Astrocyte (in vitro differentiated cells and primary cell): ENCODE results near the gene ANKHD1. TPM values are rescaled to one million over a fixed set of nuclear protein-coding genes. Genes with fewer than 3 reads are reported as not detected.

Source experiments
- DNase-seq: peaks from one replicate; pipeline ENCODE4 v3.0.0-alpha.2; 2010; ENCODE audit warnings: low read depth
- FAIRE-seq: peaks from 2 replicates; lab custom pipeline; 2011; peaks lifted over from hg19 to GRCh38; lab: Jason Lieb, UNC
- H2AFZ ChIP-seq: 2 replicates; pipeline ENCODE4 v1.6.0; 2012; ENCODE audit warnings: low read depth, low read length, inconsistent platforms
- H3K27ac ChIP-seq: 2 replicates; pipeline ENCODE4 v1.5.1; 2011; ENCODE audit warnings: low read depth, low read length, inconsistent platforms
- H3K27me3 ChIP-seq: 2 replicates; pipeline ENCODE4 v1.6.0; 2011; ENCODE audit warnings: low read length, inconsistent platforms; ENCODE audit not compliant: insufficient read depth
- H3K36me3 ChIP-seq: 2 replicates; pipeline ENCODE4 v1.5.1; 2011; ENCODE audit warnings: low read length, inconsistent platforms; ENCODE audit not compliant: insufficient read depth
- H3K4me1 ChIP-seq: 2 replicates; pipeline ENCODE4 v1.5.1; 2011; ENCODE audit warnings: low read length, inconsistent platforms; ENCODE audit not compliant: insufficient read depth
- H3K4me2 ChIP-seq: 2 replicates; pipeline ENCODE4 v1.6.0; 2012; ENCODE audit warnings: low read length, inconsistent platforms
- H3K4me3 ChIP-seq: 2 replicates; pipeline ENCODE4 v1.5.1; 2011; ENCODE audit warnings: low read depth, mild to moderate bottlenecking, low read length, inconsistent platforms; ENCODE audit not compliant: insufficient read depth
- H3K79me2 ChIP-seq: 2 replicates; pipeline ENCODE4 v1.6.0; 2012; ENCODE audit warnings: mild to moderate bottlenecking, low read length, inconsistent platforms; ENCODE audit not compliant: insufficient read depth
- H3K9ac ChIP-seq: 2 replicates; pipeline ENCODE4 v1.6.0; 2012; ENCODE audit warnings: mild to moderate bottlenecking, low read length, inconsistent platforms
- H3K9me3 ChIP-seq: 2 replicates; pipeline ENCODE4 v1.5.1; 2012; ENCODE audit warnings: low read depth, mild to moderate bottlenecking, low read length, inconsistent platforms; ENCODE audit not compliant: insufficient read depth
- H4K20me1 ChIP-seq: 2 replicates; pipeline ENCODE4 v1.6.0; 2012; ENCODE audit warnings: low read length, inconsistent platforms; ENCODE audit not compliant: insufficient read depth
- H3K27ac Mint-ChIP-seq: one replicate; pipeline ENCODE4 v1.8.0; 2021; ENCODE audit warnings: mild to moderate bottlenecking, mixed read lengths; ENCODE audit not compliant: unreplicated experiment
- H3K27me3 Mint-ChIP-seq: one replicate; pipeline ENCODE4 v1.8.0; 2021; ENCODE audit warnings: low read depth, mixed read lengths; ENCODE audit not compliant: unreplicated experiment
- H3K36me3 Mint-ChIP-seq: one replicate; pipeline ENCODE4 v1.8.0; 2021; ENCODE audit warnings: low read depth, mixed read lengths; ENCODE audit not compliant: unreplicated experiment
- H3K4me1 Mint-ChIP-seq: one replicate; pipeline ENCODE4 v1.8.0; 2021; ENCODE audit warnings: low read depth, mixed read lengths; ENCODE audit not compliant: unreplicated experiment
- H3K4me3 Mint-ChIP-seq: one replicate; pipeline ENCODE4 v1.8.0; 2021; ENCODE audit warnings: mild to moderate bottlenecking, moderate library complexity, mixed read lengths; ENCODE audit not compliant: unreplicated experiment
- H3K9me3 Mint-ChIP-seq: one replicate; pipeline ENCODE4 v1.8.0; 2021; ENCODE audit warnings: mild to moderate bottlenecking, mixed read lengths; ENCODE audit not compliant: unreplicated experiment
- EZH2 ChIP-seq: IDR thresholded peaks from 2 replicates; pipeline ENCODE4 v1.6.1; 2012; ENCODE audit warnings: mild to moderate bottlenecking, low read length, inconsistent platforms; ENCODE audit not compliant: insufficient read depth
- total RNA-seq: library from RNA; stranded (reverse); gene quantifications from 2 replicates; pipeline ENCODE4 v1.2.1, GENCODE V29; 2021
- TF ChIP-seq, protein P1 (sequence below): IDR thresholded peaks from 2 replicates; pipeline ENCODE4 v1.5.1; 2011; ENCODE audit warnings: low read depth, mild to moderate bottlenecking, inconsistent platforms, low read length, moderate library complexity; ENCODE audit not compliant: insufficient read depth

Gene ANKHD1
- total RNA-seq, 1 donor from 2014 or later = 56.5 TPM

- H4K20me1 ChIP-seq = peaks cover 62% of the 10 kb centered on the region
- H3K4me1 ChIP-seq = no peaks in the 10 kb centered on the region
- Mint-ChIP-seq H3K4me3 (no peak overlapping the region), H3K36me3 (peaks cover 4% of the 10 kb centered on the region), H3K27ac (no peak overlapping the region), H3K27me3 (no peaks in the 10 kb centered on the region), H3K9me3 (no peaks in the 10 kb centered on the region), H3K4me1 (no peaks in the 10 kb centered on the region)
- H2AFZ ChIP-seq = no peak overlapping the region
- FAIRE-seq = no peak
- no peak overlapping the region for H3K9ac ChIP-seq
- no peak overlapping the region for H3K4me2 ChIP-seq
- H3K36me3 ChIP-seq = no peaks in the 10 kb centered on the region
- no peak for TF ChIP-seq EZH2
- TF ChIP-seq, protein P1, sequence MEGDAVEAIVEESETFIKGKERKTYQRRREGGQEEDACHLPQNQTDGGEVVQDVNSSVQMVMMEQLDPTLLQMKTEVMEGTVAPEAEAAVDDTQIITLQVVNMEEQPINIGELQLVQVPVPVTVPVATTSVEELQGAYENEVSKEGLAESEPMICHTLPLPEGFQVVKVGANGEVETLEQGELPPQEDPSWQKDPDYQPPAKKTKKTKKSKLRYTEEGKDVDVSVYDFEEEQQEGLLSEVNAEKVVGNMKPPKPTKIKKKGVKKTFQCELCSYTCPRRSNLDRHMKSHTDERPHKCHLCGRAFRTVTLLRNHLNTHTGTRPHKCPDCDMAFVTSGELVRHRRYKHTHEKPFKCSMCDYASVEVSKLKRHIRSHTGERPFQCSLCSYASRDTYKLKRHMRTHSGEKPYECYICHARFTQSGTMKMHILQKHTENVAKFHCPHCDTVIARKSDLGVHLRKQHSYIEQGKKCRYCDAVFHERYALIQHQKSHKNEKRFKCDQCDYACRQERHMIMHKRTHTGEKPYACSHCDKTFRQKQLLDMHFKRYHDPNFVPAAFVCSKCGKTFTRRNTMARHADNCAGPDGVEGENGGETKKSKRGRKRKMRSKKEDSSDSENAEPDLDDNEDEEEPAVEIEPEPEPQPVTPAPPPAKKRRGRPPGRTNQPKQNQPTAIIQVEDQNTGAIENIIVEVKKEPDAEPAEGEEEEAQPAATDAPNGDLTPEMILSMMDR = no peak
- H3K27me3 ChIP-seq = no peaks in the 10 kb centered on the region
- no peak overlapping the region for H3K27ac ChIP-seq
- no peak for DNase-seq
- no peaks in the 10 kb centered on the region for H3K9me3 ChIP-seq
- H3K79me2 ChIP-seq = peaks cover 87% of the 10 kb centered on the region
- H3K4me3 ChIP-seq = no peak overlapping the region
Observed at GRCh38 chr5:140413230-140413629, 11.6 kb downstream of the ANKHD1 start.

- no peak overlapping the region for H3K27ac Mint-ChIP-seq
- no peaks in the 10 kb centered on the region for H3K4me1 ChIP-seq
- no peaks in the 10 kb centered on the region for H3K9me3 Mint-ChIP-seq
- peaks cover 5% of the 10 kb centered on the region for H3K36me3 Mint-ChIP-seq
- no peak overlapping the region for H3K4me3 ChIP-seq
- no peaks in the 10 kb centered on the region for H3K4me1 Mint-ChIP-seq
- peaks cover 75% of the 10 kb centered on the region for H4K20me1 ChIP-seq
- H3K9ac ChIP-seq = no peak overlapping the region
- no peaks in the 10 kb centered on the region for H3K27me3 ChIP-seq
- H2AFZ ChIP-seq = no peak overlapping the region
- peaks cover 87% of the 10 kb centered on the region for H3K79me2 ChIP-seq
- no peak overlapping the region for H3K4me2 ChIP-seq
- no peaks in the 10 kb centered on the region for H3K36me3 ChIP-seq
- H3K27ac ChIP-seq = no peak overlapping the region
- TF ChIP-seq EZH2 = no peak
- TF ChIP-seq, protein P1 = no peak
- H3K4me3 Mint-ChIP-seq = no peak overlapping the region
- H3K9me3 ChIP-seq = no peaks in the 10 kb centered on the region
- no peak for DNase-seq
- H3K27me3 Mint-ChIP-seq = no peaks in the 10 kb centered on the region
- no peak for FAIRE-seq
Observed at GRCh38 chr5:140417235-140417634, 15.6 kb downstream of the ANKHD1 start.

GRCh38 chr5:140418862-140419520 is 17.4 kb downstream of the ANKHD1 start:
- Mint-ChIP-seq H3K27me3 (no peaks in the 10 kb centered on the region), H3K9me3 (no peaks in the 10 kb centered on the region), H3K4me1 (no peaks in the 10 kb centered on the region), H3K4me3 (no peak overlapping the region), H3K27ac (no peak overlapping the region), H3K36me3 (peaks cover 5% of the 10 kb centered on the region)
- peaks cover 80% of the 10 kb centered on the region for H4K20me1 ChIP-seq
- no peaks in the 10 kb centered on the region for H3K4me1 ChIP-seq
- no peak overlapping the region for H3K4me2 ChIP-seq
- H3K9me3 ChIP-seq = no peaks in the 10 kb centered on the region
- no peak for FAIRE-seq
- H3K27ac ChIP-seq = no peak overlapping the region
- no peak overlapping the region for H2AFZ ChIP-seq
- H3K4me3 ChIP-seq = no peak overlapping the region
- TF ChIP-seq, protein P1 = no peak
- no peak for TF ChIP-seq EZH2
- no peaks in the 10 kb centered on the region for H3K27me3 ChIP-seq
- peaks cover 87% of the 10 kb centered on the region for H3K79me2 ChIP-seq
- H3K36me3 ChIP-seq = no peaks in the 10 kb centered on the region
- no peak overlapping the region for H3K9ac ChIP-seq
- no peak for DNase-seq
